HG03095 (cell line): ENCODE measurements around the gene ENTR1.
A peak's percentile ranks its signal among the peaks of the same experiment; 100 is the strongest.

Source experiments
- ATAC-seq: cut with Tn5 transposase; IDR thresholded peaks from one replicate; pipeline ENCODE4 v1.9.1; 2021; ENCODE audit warnings: moderate library complexity; ENCODE audit not compliant: unreplicated experiment

The ENTR1 gene

DNA sequence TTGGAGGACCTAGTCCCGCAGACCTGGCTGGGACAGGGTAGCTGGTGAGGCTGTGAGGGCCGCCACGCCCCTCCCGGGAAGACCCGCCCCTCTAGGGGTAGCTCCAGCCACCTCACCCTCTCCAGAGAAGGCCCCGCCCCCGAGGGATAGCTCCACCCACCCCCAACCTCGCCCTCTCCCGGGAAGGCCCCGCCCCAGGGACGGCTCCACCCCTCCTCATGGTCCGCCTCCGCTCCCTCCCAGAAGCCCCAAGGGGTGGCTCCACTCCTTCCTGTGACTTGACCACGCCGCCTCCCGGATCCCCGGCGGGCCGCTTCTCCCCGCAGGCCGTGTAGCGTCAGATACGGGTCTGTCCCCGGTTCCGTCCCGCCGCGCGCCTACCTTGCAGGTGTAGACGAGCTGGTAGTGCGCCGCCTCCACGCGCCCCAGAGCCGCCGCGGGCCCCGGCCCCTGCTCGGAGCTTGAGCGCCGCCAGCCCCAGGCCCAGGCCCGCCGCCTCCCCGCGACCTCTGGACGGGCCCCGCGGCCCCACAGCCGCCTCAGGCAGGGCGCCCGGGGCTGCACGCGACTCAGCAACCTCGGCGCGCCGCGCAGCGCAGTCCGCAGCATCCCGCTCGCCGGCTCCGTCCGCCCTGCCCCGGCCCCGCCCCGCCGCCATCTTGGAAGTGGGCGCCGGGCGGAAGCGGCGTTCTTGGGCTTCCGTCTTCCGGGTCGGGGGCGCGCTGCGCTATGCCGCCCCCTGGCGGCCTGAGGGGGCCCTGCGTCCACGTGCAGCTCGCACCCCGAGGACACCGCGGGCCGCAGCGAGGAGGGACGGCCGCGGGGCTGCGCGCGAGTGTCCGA lies 47.1 kb downstream of the ENTR1 start, which contains the start of gene DNLZ:
Gene DNLZ, minus strand, starts transcription at position 639 of the 843 bp plus-strand sequence. Its CDS starts 30 bp downstream, at position 609.
- peak; percentile 56 for ATAC-seq

DNA sequence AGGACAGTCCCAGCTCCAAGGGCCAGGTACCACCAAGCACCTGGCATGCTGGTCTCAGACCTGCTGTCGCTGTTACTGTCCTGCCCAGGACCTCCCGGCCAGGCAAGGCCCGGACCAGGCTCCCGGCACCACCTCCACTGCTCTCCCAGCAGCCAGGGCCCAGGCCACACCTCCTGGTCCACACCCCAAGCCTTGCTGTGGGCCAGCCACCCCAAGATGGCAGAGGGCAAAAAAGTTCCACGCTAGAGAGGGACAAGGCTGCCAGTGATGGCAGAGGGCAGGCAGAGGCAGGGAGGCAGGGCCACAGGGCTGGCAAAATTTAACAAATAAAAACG lies 48.0 kb downstream of the ENTR1 start:
- ATAC-seq, result no peak

DNA sequence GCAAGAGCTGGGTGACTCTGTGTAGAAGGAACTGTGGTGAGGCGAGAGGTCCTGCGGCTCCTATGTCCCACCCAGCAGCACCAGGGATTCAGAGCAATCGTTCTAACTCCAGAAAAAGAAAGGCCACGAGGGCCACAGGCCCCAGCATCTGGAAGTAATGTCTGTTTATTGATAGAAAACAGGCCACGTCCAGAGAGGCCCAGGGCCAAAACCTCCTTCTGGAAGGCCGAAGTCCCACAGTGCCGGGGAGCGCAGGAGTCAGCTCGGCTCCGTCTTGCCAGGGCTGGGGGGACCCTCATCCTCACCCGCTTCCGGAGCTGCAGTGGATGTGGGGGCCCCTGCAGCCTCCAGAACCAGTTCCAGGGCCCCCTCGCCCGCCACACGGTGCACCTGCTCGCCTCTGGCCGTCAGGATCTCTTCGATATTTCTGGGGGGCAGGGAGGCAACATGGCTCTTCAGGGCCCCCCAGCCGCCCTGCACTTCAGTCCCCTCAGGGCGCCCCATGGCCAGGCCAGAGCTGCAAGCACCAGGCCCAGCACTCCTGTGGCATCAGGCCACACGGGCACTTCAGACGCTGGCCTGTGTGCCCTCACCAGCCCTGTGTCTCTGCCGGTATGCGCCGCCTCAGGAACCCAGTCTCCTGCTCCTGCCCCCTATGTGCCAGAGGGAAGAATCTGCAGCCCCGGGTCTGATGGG lies 48.5 kb downstream of the ENTR1 start:
- no peak for ATAC-seq

DNA sequence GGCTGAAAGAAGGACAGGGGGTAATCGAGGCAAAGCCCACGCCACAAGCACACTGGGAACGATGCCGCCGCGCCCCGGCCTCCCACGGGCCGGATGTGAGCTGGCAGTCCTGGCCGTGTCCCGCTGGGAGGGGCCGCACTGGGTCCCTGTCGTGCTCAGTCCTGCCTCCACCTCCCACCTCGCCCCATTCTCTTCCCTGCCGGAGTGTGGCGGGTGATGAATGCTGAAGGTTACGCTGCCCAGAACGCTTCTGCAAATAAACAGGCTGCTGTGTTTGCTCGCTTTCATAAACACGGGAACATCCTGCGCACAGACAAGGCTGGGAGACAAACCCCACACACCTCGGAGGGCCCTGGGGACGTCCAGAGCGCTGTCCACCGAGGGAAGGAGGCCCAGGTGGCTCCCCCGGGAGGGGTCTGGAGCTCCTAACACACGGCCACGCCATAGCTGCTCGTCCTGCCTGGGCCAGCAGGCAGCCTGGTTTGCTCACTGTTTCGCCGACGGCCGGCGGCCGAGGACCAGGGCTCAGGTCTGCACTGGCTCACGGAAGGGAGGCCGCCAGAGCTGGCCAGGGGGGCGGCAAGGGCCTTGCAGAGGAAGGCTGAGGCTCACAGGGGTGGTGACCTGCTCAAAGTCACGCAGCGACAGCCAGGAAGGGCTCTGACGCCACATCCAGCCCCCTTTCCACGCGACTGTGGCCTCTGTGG lies 49.2 kb downstream of the ENTR1 start:
- no peak for ATAC-seq

DNA sequence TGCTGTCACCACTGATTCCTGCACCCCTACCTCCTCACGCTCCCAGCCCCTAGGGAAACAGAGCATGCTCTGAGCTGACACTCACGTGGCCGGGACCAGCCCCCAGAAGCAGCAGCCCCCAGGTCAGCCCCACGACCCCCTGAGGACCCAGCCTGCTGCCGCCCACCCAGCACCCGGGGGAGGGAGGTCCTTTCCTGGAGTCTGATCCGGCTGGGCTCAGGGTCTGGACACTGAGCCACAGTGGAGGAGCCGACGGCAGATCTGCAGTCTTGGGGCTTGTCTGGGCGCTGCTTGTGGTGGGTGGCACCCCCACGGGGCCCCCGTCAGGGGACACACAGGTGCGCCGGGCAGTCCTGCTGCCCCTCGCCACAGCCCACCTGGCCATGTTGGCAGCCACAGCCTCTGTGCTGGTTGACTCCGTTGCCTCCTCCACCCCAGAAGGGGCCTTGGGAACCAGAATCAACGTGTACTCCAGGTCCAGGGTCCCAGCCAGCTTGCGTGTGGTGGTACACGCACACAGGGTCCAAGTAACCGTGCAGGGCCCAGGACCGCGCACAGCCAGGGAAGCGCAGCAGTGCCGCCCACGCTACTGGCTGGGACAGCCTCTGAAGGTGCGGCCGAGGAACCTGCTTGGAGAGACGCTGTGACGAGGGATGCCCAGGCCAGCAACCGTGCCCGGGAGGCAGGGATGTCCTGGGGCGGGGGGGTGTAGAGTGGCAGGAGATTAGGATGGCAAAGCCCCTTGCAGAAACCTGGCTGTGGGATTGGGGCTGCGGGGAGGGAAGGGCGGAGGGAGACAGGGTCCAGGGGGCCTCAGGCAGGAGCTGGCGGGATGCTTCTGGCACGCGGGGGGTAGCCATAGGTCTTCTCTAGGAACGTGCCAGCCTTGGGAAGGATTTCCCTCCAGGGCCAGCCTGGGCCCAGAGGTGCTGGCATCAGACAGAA lies 50.4 kb downstream of the ENTR1 start:
- ATAC-seq, result no peak

DNA sequence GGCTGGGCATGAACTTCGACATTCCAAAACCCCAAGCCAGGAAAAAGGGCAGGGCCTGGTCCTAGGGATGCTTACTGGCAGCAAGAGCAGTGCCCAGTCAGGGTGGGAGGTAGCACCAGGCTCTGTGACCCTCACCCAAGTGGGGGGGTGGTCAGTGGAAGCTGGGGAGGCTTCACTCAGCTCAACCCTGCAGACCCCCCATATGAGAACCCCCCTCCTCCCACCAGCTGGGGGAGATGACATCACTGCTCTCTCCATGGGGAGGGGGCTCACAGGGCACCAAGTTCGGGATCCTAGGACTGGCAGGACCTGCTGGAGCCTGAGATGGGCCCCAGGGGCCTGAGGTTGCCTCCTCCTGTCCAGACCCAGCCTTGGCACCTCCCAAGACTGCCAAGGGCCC lies 51.5 kb downstream of the ENTR1 start:
- no peak for ATAC-seq

DNA sequence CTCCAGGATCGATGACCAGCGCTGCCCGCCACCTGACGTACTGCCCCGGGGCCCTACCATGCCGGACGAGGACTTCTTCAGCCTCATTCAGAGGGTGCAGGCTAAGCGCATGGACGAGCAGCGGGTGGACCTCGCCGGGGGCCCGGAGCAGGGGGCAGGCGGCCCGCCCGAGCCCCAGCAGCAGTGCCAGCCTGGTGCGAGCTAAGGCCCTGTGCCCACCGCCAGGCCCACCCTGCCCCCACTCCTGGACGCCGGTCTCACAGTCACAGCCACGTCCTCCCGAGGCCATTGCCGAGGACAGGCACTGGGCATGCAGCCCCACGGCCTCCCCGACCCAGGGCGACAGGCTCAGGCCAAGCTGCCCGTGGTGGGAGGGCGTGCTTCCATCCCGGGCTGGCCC lies 52.4 kb downstream of the ENTR1 start:
- no peak for ATAC-seq

DNA sequence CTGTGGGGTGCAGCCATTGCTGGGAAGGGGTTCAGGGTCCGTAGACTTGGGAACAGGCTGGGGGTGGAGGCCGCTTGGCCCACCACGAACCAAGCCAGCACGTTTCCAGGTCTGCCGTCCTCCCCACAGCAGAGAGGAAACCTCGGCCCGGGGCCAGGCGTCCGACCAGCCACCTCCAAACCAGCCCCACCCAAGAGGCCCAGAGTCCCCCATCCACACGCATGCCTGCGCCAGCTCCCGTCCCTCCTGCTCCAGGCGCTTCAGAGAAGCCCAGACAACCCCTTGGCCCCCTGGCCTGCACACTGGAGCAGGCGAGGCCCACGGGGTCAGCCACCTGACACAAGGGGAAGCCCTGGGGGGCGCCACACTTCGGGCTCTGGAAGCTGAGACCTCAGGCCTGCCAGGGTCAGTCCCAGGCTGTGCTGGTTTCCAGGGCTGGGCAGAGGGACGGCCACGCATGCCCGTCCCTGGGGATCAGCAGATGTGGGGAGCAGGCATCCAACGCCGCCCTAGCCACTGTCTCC lies 53.1 kb downstream of the ENTR1 start:
- no peak for ATAC-seq

DNA sequence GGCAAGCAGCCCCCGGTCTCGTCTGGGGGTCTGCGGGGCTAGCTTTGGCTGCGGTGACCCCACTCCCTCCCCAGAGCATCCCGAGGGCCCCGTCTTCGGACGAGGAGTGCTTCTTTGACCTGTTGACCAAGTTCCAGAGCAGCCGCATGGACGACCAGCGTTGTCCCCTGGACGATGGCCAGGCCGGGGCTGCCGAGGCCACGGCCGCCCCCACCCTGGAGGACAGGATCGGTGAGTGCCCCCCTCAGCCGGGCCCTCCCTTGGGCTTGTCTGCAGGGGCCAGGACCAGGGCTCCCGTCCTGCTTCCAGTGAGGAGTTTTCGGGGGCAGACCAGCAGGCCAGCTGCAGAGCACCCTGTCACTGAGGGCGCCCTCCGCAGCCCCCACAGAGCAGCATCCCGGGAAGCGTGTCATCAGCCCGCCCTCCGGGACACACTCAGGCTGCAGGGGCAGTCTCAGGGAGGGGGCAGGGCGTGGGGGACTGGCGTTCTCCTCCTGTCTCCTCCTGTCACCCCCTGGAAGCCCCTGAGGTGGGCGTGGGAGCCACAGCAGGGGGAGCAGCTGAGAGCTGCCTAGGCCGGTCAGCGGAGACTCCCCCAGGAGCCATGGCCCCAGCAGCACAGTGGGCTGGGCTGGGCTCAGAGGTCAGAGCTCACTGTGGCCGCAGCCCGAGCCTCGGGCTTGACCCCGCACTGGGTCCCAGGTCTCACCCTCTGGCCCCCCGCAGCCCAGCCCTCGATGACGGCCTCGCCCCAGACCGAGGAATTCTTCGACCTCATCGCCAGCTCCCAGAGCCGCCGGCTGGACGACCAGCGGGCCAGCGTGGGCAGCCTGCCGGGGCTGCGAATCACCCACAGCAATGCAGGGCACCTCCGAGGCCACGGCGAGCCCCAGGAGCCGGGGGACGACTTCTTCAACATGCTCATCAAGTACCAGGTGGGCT lies 54.5 kb downstream of the ENTR1 start:
- no peak for ATAC-seq

DNA sequence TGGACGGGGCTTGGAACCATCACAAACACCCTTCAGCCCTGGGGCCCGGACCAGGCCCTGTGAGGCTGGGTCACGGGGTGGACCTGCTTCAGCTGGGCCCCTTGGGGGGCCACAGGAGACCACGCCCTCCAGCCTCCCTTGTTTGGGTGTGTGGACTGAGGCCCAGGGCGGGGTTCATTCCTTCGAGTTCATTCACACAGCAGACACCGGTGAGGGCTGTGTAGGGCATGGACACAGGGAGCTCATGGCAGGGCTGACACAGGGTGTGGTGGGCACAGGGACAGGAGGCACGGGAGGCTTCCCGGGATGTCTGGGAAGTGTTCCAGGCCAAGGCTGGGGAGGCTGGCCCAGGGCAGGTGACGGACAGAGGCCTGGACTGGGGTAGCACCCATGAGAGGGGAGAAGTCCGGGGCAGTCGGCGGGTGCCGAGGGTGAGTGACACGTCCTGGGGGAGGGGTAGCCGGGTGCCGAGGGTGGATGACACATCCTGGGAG lies 55.8 kb downstream of the ENTR1 start:
- ATAC-seq, result no peak

DNA sequence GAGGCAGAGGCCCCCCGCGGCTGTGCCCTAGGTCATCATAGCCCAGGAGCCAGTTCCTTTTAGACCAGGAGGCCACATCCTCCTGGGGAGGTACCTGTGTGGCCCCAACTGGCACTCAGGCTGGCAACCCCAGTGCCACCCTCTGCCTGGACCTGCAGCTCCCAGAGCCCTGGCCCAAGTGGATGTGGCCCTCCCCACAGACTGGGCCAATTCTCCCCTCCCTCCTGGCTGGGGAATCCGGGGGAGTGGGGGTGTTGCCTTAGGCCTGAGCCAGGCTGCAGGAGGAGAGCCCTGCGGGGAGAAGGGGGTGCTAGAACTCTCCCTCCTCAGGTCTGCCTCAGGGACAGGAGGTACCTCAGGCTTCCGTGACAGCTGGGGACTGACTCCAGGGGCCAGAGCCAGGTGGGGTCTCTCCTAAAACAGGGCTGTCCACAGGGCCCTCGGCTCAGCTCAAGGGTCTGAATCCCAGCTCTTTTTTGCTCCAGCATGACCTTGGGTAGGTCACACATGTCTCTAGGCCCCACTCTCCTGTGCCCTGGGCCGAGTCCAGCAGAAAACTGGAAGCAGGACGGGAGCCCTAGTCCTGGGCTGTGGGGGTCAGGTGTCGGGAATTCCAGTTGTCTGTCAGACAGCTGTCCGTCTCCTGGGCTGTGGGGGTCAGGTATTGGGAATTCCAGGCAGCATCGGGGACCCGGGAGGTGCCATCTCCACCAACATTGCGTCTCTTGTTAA lies 56.5 kb downstream of the ENTR1 start:
- ATAC-seq, result no peak

DNA sequence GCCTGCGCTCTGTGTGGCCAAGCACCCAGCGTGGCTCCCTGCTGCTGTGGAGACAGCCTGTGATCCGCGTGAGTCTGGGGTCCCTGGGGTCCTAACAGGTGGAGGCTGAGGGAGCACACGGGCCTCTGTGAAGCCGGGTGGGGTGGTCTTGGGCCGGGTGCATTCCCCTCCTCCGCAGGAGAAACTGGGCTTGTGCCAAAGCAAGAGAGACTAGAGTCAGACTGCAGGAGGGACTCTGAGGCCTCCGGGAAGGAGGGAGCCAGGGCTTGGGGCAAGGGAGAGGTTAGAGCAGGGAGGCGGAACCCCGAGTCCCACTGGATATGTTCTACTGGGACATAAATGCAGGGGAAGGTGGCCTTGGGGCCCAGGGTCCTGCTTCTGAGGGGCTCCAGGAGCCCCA lies 57.3 kb downstream of the ENTR1 start:
- ATAC-seq, result no peak

DNA sequence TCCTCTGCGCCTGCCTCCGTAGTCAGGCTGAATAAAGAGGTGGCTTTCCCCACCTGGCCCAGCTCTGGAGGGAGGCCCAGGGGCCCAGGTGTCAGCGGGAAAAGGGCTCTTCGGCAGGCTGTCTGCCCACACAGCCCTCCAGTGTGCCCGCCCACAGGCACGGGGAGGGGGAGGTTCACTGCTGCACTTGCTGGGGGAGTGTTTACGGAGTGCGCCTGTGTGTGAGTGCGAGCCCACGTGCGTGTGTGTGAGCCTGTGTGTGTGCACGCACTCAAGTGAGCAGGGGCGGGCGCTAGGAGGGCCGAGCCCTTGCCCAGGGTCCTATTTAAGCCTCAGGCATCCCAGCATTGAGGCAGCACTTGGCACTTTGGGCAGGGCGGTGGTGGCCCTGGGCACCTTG lies 57.7 kb downstream of the ENTR1 start:
- ATAC-seq, result no peak
